ENCODE results near the gene KCNK1. TPM values are rescaled to one million over a fixed set of nuclear protein-coding genes. Genes with fewer than 3 reads are reported as not detected.

KCNK1 gene
- total RNA-seq, 3 donors from 2014 or later, result 22.2 to 44.8 (median 43.6) TPM

- Histone ChIP-seq H3K36me3 (ENCODE audit: low read depth) (no peaks in the 10 kb centered on the region), H3K4me3 (no peak overlapping the region), H3K9me3 (no peaks in the 10 kb centered on the region), H3K4me1 (ENCODE audit: low read depth) (no peaks in the 10 kb centered on the region)
- DNase-seq, result no peak
- no peak for ATAC-seq
- TF ChIP-seq CTCF (IDR thresholded peaks at IDR 0.05), result no peak
- intact Hi-C loops (cut with DNase I, micrococcal nuclease), result no loop called here
Measured at GRCh38 chr1:233651061-233651460, 37.2 kb downstream of the KCNK1 start.

GRCh38 chr1:233651563-233652233 is 37.8 kb downstream of the KCNK1 start:
- intact Hi-C loops (cut with DNase I, micrococcal nuclease), result no loop called here
- no peaks in the 10 kb centered on the region for H3K36me3 ChIP-seq (ENCODE audit: low read depth)
- H3K4me1 ChIP-seq (ENCODE audit: low read depth), result no peaks in the 10 kb centered on the region
- DNase-seq (no peak), ATAC-seq (no peak)
- TF ChIP-seq CTCF (IDR thresholded peaks at IDR 0.05), result no peak
- H3K9me3 ChIP-seq, result no peaks in the 10 kb centered on the region
- H3K4me3 ChIP-seq, result no peak overlapping the region

- TF ChIP-seq CTCF (IDR thresholded peaks at IDR 0.05), result no peak
- H3K36me3 ChIP-seq (ENCODE audit: low read depth), result no peaks in the 10 kb centered on the region
- no peak overlapping the region for H3K4me3 ChIP-seq
- intact Hi-C loops (cut with DNase I, micrococcal nuclease), result no loop called here
- ATAC-seq (no peak), DNase-seq (no peak)
- no peaks in the 10 kb centered on the region for H3K9me3 ChIP-seq
- no peaks in the 10 kb centered on the region for H3K4me1 ChIP-seq (ENCODE audit: low read depth)
Measured at GRCh38 chr1:233652526-233652925, 38.6 kb downstream of the KCNK1 start.

- DNase-seq, result peak in 2 of 3 donors; percentile 23 to 29
- Histone ChIP-seq H3K9me3 (no peaks in the 10 kb centered on the region), H3K36me3 (ENCODE audit: low read depth) (no peaks in the 10 kb centered on the region), H3K4me1 (ENCODE audit: low read depth) (no peaks in the 10 kb centered on the region), H3K4me3 (no peak overlapping the region)
- no peak for TF ChIP-seq CTCF (IDR thresholded peaks at IDR 0.05)
- intact Hi-C loops (cut with DNase I, micrococcal nuclease), result no loop called here
- ATAC-seq, result peak; percentile 87
Measured at GRCh38 chr1:233654658-233655280, 40.9 kb downstream of the KCNK1 start.

- TF ChIP-seq CTCF (IDR thresholded peaks at IDR 0.05), result no peak
- Histone ChIP-seq H3K9me3 (no peaks in the 10 kb centered on the region), H3K36me3 (ENCODE audit: low read depth) (no peaks in the 10 kb centered on the region), H3K4me1 (ENCODE audit: low read depth) (no peaks in the 10 kb centered on the region), H3K4me3 (no peak overlapping the region)
- peak; percentile 84 for ATAC-seq
- intact Hi-C loops (cut with DNase I, micrococcal nuclease), result no loop called here
- peak in 1 of 3 donors; percentile 14 for DNase-seq
Measured at GRCh38 chr1:233655301-233655740, 41.4 kb downstream of the KCNK1 start.
